D721Med (cell line): ENCODE results near the gene APOB.

Experiments used
- DNase-seq: peaks from one replicate; pipeline ENCODE4 v3.0.0; 2011; ENCODE audit warnings: low spot score; ENCODE audit not compliant: insufficient read length
- FAIRE-seq: peaks from 2 replicates; lab custom pipeline; 2011; peaks lifted over from hg19 to GRCh38; lab: Jason Lieb, UNC
- CTCF ChIP-seq: IDR thresholded peaks from 2 replicates; pipeline ENCODE4 v1.5.1; 2012; ENCODE audit warnings: mild to moderate bottlenecking, control low read depth; ENCODE audit not compliant: insufficient read depth; ENCODE audit errors: missing control alignments

APOB gene

GRCh38 chr2:21024722-21025389, 19.0 kb downstream of the APOB start:
- FAIRE-seq (no peak), DNase-seq (no peak)
- TF ChIP-seq CTCF: no peak

- no peak for DNase-seq
- no peak for FAIRE-seq
- no peak for TF ChIP-seq CTCF
Measured at GRCh38 chr2:21024198-21024597, 19.7 kb downstream of the APOB start.

GRCh38 chr2:21023419-21024181, 20.3 kb downstream of the APOB start:
- FAIRE-seq: no peak
- no peak for DNase-seq
- no peak for TF ChIP-seq CTCF

GRCh38 chr2:21022792-21023367, 21.0 kb downstream of the APOB start:
- no peak for TF ChIP-seq CTCF
- FAIRE-seq (no peak), DNase-seq (no peak)

GRCh38 chr2:21021430-21021829, 22.4 kb downstream of the APOB start:
- FAIRE-seq (no peak), DNase-seq (no peak)
- TF ChIP-seq CTCF: no peak

GRCh38 chr2:21020668-21021288, 23.1 kb downstream of the APOB start:
- FAIRE-seq (no peak), DNase-seq (no peak)
- no peak for TF ChIP-seq CTCF
